HCT116 (cell line): Measurements from ENCODE around the gene OR6B2. TPM values are rescaled to one million over a fixed set of nuclear protein-coding genes. Genes with fewer than 3 reads are reported as not detected.

Experiments used
- ATAC-seq: fragments of 200-7000 bp; cut with Tn5 transposase; 2 replicates; pipeline ENCODE4 v1.9.1; 2020; ENCODE audit warnings: mild to moderate bottlenecking, moderate library complexity
- Bru-seq: library from RNA; stranded (reverse); fragments of 400-500 nt; gene quantifications from one replicate; lab custom pipeline; 2021; lab: Mats Ljungman, UMichigan
- BruChase-seq, 2 experiments: library from RNA; stranded (reverse); fragments of 400-500 nt; gene quantifications; one replicate each; lab custom pipeline; 2021; lab: Mats Ljungman, UMichigan
- BruUV-seq: library from RNA; stranded (reverse); fragments of 400-500 nt; replicated peaks from 2 replicates; lab custom pipeline; 2021; lab: Mats Ljungman, UMichigan
- CTCF ChIA-PET: fragments of 300-600 bp; sonication (Branson Sonifier 250); formaldehyde crosslinking; loops from one replicate; lab custom pipeline; 2021; ENCODE audit warnings: antibody characterized with exemption; lab: Charles Lee
- POLR2A ChIA-PET: fragments of 300-600, 350-600 bp; sonication (Branson Sonifier 250); formaldehyde crosslinking; loops from one replicate; lab custom pipeline; 2021; ENCODE audit warnings: antibody characterized with exemption; lab: Charles Lee
- RAD21 ChIA-PET, 2 experiments: fragments of 300-600 bp; sonication (Branson Sonifier 250); formaldehyde crosslinking; loops; one replicate each; lab custom pipeline; 2023; ENCODE audit warnings: low total read pairs in 2 of 2; ENCODE audit not compliant: uncharacterized antibody in 2 of 2, unreplicated experiment in 2 of 2, low non-redundant PET in 1 of 2; lab: Charles Lee
- DNase-seq: peaks from one replicate; pipeline ENCODE4 v3.0.0-alpha.2; 2010; ENCODE audit warnings: low read depth, low spot score
- H2AFZ ChIP-seq: fragments of 200-600 bp; shearing (Covaris generic), sonication (generic); 2 replicates; pipeline ENCODE4 v1.6.1; 2017; ENCODE audit warnings: low read depth, mixed run types, mixed read lengths, antibody characterized with exemption, low read length; ENCODE audit not compliant: poor library complexity, severe bottlenecking
- H3K27ac ChIP-seq: 2 replicates; pipeline ENCODE4 v1.5.1; 2012; ENCODE audit warnings: low read depth, low read length
- H3K27me3 ChIP-seq: fragments of 200-600 bp; sonication (generic); 2 replicates; pipeline ENCODE4 v1.6.1; 2016; ENCODE audit warnings: mixed run types, low read length, mixed read lengths; ENCODE audit not compliant: insufficient read depth
- H3K36me3 ChIP-seq, 2 experiments: fragments of 200-500 bp in 1 of 2; fragments of 200-600 bp in 1 of 2; sonication (Bioruptor generic) in 1 of 2; sonication (generic) in 1 of 2; 2 replicates each; pipeline versions ENCODE4 v1.5.1 to v1.6.1; 2014 to 2016; ENCODE audit warnings: low read length in 2 of 2, inconsistent platforms in 1 of 2, mixed read lengths in 1 of 2, mixed run types in 1 of 2; ENCODE audit not compliant: insufficient read depth in 2 of 2, control insufficient read depth in 1 of 2
- H3K4me1 ChIP-seq, 2 experiments: fragments of 200-600 bp in 1 of 2; sonication (generic) in 1 of 2; 2 replicates each; pipeline versions ENCODE4 v1.5.1 to v1.6.1; 2012 to 2017; ENCODE audit warnings: low read length in 2 of 2, inconsistent platforms in 1 of 2, mild to moderate bottlenecking in 1 of 2, mixed read lengths in 1 of 2, mixed run types in 1 of 2, moderate library complexity in 1 of 2; ENCODE audit not compliant: insufficient read depth in 2 of 2, control insufficient read depth in 1 of 2
- H3K4me2 ChIP-seq: fragments of 200-600 bp; sonication (generic); 2 replicates; pipeline ENCODE4 v1.6.1; 2017; ENCODE audit warnings: mixed run types, low read length, mixed read lengths
- H3K4me3 ChIP-seq, 2 experiments: fragments of 200-600 bp in 1 of 2; sonication (generic) in 1 of 2; replicated peaks in 1 of 2; 2 replicates each; pipeline ENCODE4 v1.5.1; 2011 to 2016; ENCODE audit warnings: low read length in 2 of 2, control low read depth in 1 of 2, low read depth in 1 of 2, mild to moderate bottlenecking in 1 of 2, mixed read lengths in 1 of 2, mixed run types in 1 of 2
- H3K79me2 ChIP-seq: fragments of 200-600 bp; sonication (generic); 2 replicates; pipeline ENCODE4 v1.6.1; 2017; ENCODE audit warnings: mild to moderate bottlenecking, mixed run types, low read length, moderate library complexity, mixed read lengths; ENCODE audit not compliant: insufficient read depth
- H3K9ac ChIP-seq: fragments of 200-600 bp; sonication (generic); 2 replicates; pipeline ENCODE4 v1.6.1; 2016; ENCODE audit warnings: low read length, mixed read lengths
- H3K9me2 ChIP-seq: fragments of 200-600 bp; sonication (generic), shearing (Covaris generic); 2 replicates; pipeline ENCODE4 v1.6.1; 2017; ENCODE audit warnings: mixed run types, mild to moderate bottlenecking, moderate library complexity; ENCODE audit not compliant: insufficient read depth
- H3K9me3 ChIP-seq, 2 experiments: fragments of 200-500 bp in 1 of 2; fragments of 200-600 bp in 1 of 2; sonication (Bioruptor generic) in 1 of 2; sonication (generic) in 1 of 2; 2 replicates each; pipeline ENCODE4 v1.6.1; 2014 to 2017; ENCODE audit warnings: low read length in 2 of 2, mixed read lengths in 2 of 2, inconsistent platforms in 1 of 2, low read depth in 1 of 2, mild to moderate bottlenecking in 1 of 2, mixed run types in 1 of 2, moderate library complexity in 1 of 2; ENCODE audit not compliant: control insufficient read depth in 1 of 2, insufficient read depth in 1 of 2
- H4K20me1 ChIP-seq: fragments of 200-600 bp; sonication (generic), shearing (Covaris generic); 2 replicates; pipeline ENCODE4 v1.6.1; 2017; ENCODE audit warnings: mixed run types, mild to moderate bottlenecking, moderate library complexity; ENCODE audit not compliant: insufficient read depth
- CEBPB ChIP-seq: IDR thresholded peaks from 2 replicates; pipeline ENCODE4 v1.6.1; 2012; ENCODE audit warnings: low read depth
- FOSL1 ChIP-seq: IDR thresholded peaks from 2 replicates; pipeline ENCODE4 v1.6.1; 2012; ENCODE audit warnings: low read depth
- JUND ChIP-seq: IDR thresholded peaks from 2 replicates; pipeline ENCODE4 v1.6.1; 2012
- POLR2AphosphoS5 ChIP-seq: IDR thresholded peaks from 2 replicates; pipeline ENCODE4 v1.6.1; 2011; ENCODE audit warnings: mild to moderate bottlenecking, low read depth, low read length, moderate library complexity
- ZFX ChIP-seq: fragments of 450-650 bp; IDR thresholded peaks from 2 replicates; pipeline ENCODE4 v1.6.1; 2017
- intact Hi-C: fragments of 100-400 bp; cut with micrococcal nuclease; formaldehyde crosslinking; loops from 2 replicates; pipeline ENCODE4 v1.10.0; 2022
- long read RNA-seq: library from polyadenylated mRNA; unstranded; transcript quantifications from one replicate; pipeline ENCODE4 v2.0.0, GENCODE V29; 2021; ENCODE audit not compliant: unreplicated experiment
- polyA plus RNA-seq: library from polyadenylated mRNA; unstranded; fragments of >200 nt; gene quantifications from 2 replicates; pipeline ENCODE4 v1.2.1, GENCODE V29; 2012; ENCODE audit warnings: missing spikeins
- total RNA-seq: library from RNA; stranded (reverse); gene quantifications from one replicate; pipeline ENCODE4 v1.2.1, GENCODE V29; 2021; ENCODE audit not compliant: unreplicated experiment
- TF ChIP-seq, protein P1 (sequence below): IDR thresholded peaks from 2 replicates; pipeline ENCODE4 v1.6.1; 2012; ENCODE audit warnings: low read depth

Gene OR6B2
- not detected for total RNA-seq
- polyA plus RNA-seq, result not detected in 2 replicates
- not detected for Bru-seq, nascent RNA
- not detected for BruChase-seq, experiment 1, labeled RNA remaining after a 6-hour chase
- not detected for BruChase-seq, experiment 2, labeled RNA remaining after a 2-hour chase
- long read RNA-seq, result 0 reads

DNA sequence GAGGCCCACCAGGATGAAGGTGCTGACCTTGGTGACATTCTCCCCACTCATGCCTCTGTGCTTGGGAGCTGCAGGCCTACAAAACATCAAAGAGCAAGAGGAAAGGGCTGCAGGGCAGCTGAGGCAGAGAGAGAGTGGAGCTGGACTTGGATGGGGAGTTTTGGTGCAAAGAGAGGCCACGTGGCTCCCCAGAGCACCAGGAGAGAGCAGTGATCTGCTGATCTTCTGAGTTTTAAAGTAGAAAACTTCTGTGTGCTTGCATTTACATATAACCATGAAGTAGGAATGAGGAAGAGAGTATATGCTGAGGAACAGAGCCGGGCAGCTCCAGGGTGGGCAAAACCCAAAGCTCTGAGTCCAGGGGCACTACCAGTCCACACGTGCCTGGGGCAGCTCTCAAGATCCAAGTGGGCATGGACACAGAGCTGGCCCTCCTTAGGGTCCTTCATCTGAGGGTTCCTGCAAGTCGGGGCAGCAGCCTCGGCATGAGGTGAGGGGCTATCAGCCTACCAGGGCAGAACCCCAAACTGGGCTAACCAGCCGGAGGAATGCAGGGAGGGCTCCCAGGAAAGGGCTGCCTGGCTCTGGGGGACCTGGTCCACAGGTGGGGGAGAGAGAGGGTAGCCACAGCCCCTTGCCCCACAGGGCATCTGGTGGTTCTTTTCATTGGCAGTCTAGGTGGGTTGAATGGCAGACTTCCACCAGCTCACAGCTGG is at the start of gene OR6B2:
Gene OR6B2, minus strand, starts transcription at position 51 of the 716 bp plus-strand sequence. Its CDS starts 0 bp downstream, at position 51.
- Histone ChIP-seq H3K4me2 (no peak within 1 kb of the TSS), H3K9me3 (no peaks in the 10 kb centered on the region), H3K36me3 (no peaks in the 10 kb centered on the region), H3K4me3 (no peak within 1 kb of the TSS), H3K79me2 (no peaks in the 10 kb centered on the region), H2AFZ (no peak within 1 kb of the TSS), H3K27me3 (peaks cover 48% of the 10 kb centered on the region), H3K9ac (no peak within 1 kb of the TSS), H4K20me1 (no peaks in the 10 kb centered on the region), H3K4me1 (peaks cover 0 to 6% of the 10 kb centered on the region in 2 experiments; a peak in 1 of 4 replicates), H3K9me2 (no peaks in the 10 kb centered on the region), H3K27ac (no peak within 1 kb of the TSS)
- ATAC-seq (no peak), DNase-seq (no peak)
- no TSS peak for BruUV-seq
- intact Hi-C loops, result no loop called here
- CTCF ChIA-PET, result interaction anchor here (0.9 kb wide), 1 partner anchor 9 kb away, joined by 4 read pairs; no protein-coding TSS in a partner anchor
- TF ChIP-seq CEBPB (no peak), JUND (no peak), FOSL1 (no peak), POLR2AphosphoS5 (no peak), ZFX (no peak)
- TF ChIP-seq, protein P1, sequence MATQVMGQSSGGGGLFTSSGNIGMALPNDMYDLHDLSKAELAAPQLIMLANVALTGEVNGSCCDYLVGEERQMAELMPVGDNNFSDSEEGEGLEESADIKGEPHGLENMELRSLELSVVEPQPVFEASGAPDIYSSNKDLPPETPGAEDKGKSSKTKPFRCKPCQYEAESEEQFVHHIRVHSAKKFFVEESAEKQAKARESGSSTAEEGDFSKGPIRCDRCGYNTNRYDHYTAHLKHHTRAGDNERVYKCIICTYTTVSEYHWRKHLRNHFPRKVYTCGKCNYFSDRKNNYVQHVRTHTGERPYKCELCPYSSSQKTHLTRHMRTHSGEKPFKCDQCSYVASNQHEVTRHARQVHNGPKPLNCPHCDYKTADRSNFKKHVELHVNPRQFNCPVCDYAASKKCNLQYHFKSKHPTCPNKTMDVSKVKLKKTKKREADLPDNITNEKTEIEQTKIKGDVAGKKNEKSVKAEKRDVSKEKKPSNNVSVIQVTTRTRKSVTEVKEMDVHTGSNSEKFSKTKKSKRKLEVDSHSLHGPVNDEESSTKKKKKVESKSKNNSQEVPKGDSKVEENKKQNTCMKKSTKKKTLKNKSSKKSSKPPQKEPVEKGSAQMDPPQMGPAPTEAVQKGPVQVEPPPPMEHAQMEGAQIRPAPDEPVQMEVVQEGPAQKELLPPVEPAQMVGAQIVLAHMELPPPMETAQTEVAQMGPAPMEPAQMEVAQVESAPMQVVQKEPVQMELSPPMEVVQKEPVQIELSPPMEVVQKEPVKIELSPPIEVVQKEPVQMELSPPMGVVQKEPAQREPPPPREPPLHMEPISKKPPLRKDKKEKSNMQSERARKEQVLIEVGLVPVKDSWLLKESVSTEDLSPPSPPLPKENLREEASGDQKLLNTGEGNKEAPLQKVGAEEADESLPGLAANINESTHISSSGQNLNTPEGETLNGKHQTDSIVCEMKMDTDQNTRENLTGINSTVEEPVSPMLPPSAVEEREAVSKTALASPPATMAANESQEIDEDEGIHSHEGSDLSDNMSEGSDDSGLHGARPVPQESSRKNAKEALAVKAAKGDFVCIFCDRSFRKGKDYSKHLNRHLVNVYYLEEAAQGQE, result no peak
- RAD21 ChIA-PET, result no interaction called here
- POLR2A ChIA-PET, result no interaction called here
